ENCODE results near the gene OLFML1. TPM values are rescaled to one million over a fixed set of nuclear protein-coding genes. Genes with fewer than 3 reads are reported as not detected.

OLFML1 gene
- total and polyA plus RNA-seq, 2 of the 13 experiments (the other 11 are each of a cell fraction or from before 2014, with no cell fraction given), result 0.89 to 0.90 TPM

GRCh38 chr11:7444091-7444981 lies 41.0 kb upstream of the OLFML1 start:
- ATAC-seq, result no peak
- BruUV-seq (replicated peaks), result no TSS peak
- DNase-seq (ENCODE audit: low spot score), result no peak
- in situ Hi-C loops (cut with HindIII; ENCODE audit: extremely low pct_ligation_motif_present, low pct_unique_long_range_greater_than_20kb), result loop anchor here (10.0 kb wide), 1 partner anchor 350 kb away; no protein-coding TSS in a partner anchor
- H3K27me3 ChIP-seq (ENCODE audit: control insufficient read depth in 1 of 2, insufficient read depth in 2 of 2, low read length in 2 of 2), result peaks cover 0 to 2% of the 10 kb centered on the region in 2 experiments; a peak in 1 of 5 replicates
- no peak for TF ChIP-seq DNMT1 (CRISPR knock-in tag; IDR thresholded peaks at IDR 0.05)
- no peak for TF ChIP-seq RORA (CRISPR knock-in tag; IDR thresholded peaks at IDR 0.05)
- TF ChIP-seq ZNF326 (CRISPR knock-in tag; IDR thresholded peaks at IDR 0.05; ENCODE audit: borderline replicate concordance), result no peak
- no peak for TF ChIP-seq ZNF597 (CRISPR knock-in tag; IDR thresholded peaks at IDR 0.05)
- no peak for TF ChIP-seq ZBTB26 (CRISPR knock-in tag; IDR thresholded peaks at IDR 0.05; ENCODE audit: borderline replicate concordance)
- no peak for TF ChIP-seq CENPX (CRISPR knock-in tag; IDR thresholded peaks at IDR 0.05)
- intact Hi-C loops (cut with micrococcal nuclease; ENCODE audit: unreplicated experiment), result no loop called here
- no peak overlapping the region for H3K27ac ChIP-seq (ENCODE audit: extremely low read length, insufficient read depth, low read length)
- no peak for FAIRE-seq
- WGBS (ENCODE audit: low lambda C conversion rate), result 8% methylated on average over 5 of the region's 6 CpGs
- no peaks in the 10 kb centered on the region for H3K36me3 ChIP-seq (replicated peaks in 1 of 2; ENCODE audit: control insufficient read depth in 1 of 2, insufficient read depth in 2 of 2, low read length in 2 of 2)
- H4K20me1 ChIP-seq (ENCODE audit: insufficient read depth, low read length), result no peaks in the 10 kb centered on the region
- H3K4me2 ChIP-seq (ENCODE audit: low read depth, low read length), result no peak overlapping the region
- no peak overlapping the region for H3K4me3 ChIP-seq (replicated peaks in 1 of 3; ENCODE audit: insufficient read depth in 1 of 3, low read depth in 2 of 3, low read length in 3 of 3)
- no peak overlapping the region for H3K9ac ChIP-seq (ENCODE audit: insufficient read depth, low read depth, low read length)
- ChIA-PET CTCF (ENCODE audit: low intra/inter-chr PET ratio, low total read pairs) (no interaction called here), POLR2A (no interaction called here)
- no peaks in the 10 kb centered on the region for H3K9me3 ChIP-seq (ENCODE audit: low read length)
- no peaks in the 10 kb centered on the region for H3K79me2 ChIP-seq (ENCODE audit: insufficient read depth, low read length)
- no peak overlapping the region for H2AFZ ChIP-seq (ENCODE audit: low read length)
- H3K4me1 ChIP-seq (ENCODE audit: insufficient read depth, low read length), result no peaks in the 10 kb centered on the region

Measured in HepG2 (cell line).